A549 (cell line): ENCODE results near the gene WWC1. TPM values are rescaled to one million over a fixed set of nuclear protein-coding genes. Genes with fewer than 3 reads are reported as not detected.

Experiments used
- ATAC-seq, 2 experiments: fragments of 200-7000 bp in 1 of 2; fragments of >200 bp in 1 of 2; cut with Nextera tagmentation in 1 of 2; cut with Tn5 transposase in 1 of 2; 3 replicates each; pipeline versions ENCODE4 v1.8.0 to v1.9.1; 2018 to 2020; ENCODE audit warnings: mild to moderate bottlenecking in 1 of 2, moderate library complexity in 1 of 2
- CTCF ChIA-PET: fragments of 300-600 bp; sonication (Branson Sonifier 250); formaldehyde crosslinking; extraction: SDS; loops from one replicate; lab custom pipeline; 2021; ENCODE audit warnings: antibody characterized with exemption, inconsistent platforms; lab: Yijun Ruan, JAX
- POLR2A ChIA-PET: fragments of 350-600 bp; formaldehyde crosslinking; extraction: SDS; loops from one replicate; lab custom pipeline; 2021; ENCODE audit warnings: antibody characterized with exemption, inconsistent platforms; lab: Yijun Ruan, JAX
- DNase-seq, 2 experiments: peaks; one replicate each; pipeline versions ENCODE4 v3.0.0 to v3.0.0-alpha.2; 2011 to 2016; ENCODE audit warnings: low read depth in 1 of 2, low spot score in 1 of 2
- FAIRE-seq: peaks from 2 replicates; lab custom pipeline; 2011; peaks lifted over from hg19 to GRCh38; lab: Jason Lieb, UNC
- H3K27ac ChIP-seq, 2 experiments: fragments of >200 bp; sonication (Bioruptor Twin); formaldehyde crosslinking; 3 replicates each; pipeline ENCODE4 v1.5.1; 2016 to 2017
- H3K4me1 ChIP-seq: fragments of >200 bp; sonication (Bioruptor Twin); formaldehyde crosslinking; 3 replicates; pipeline ENCODE4 v1.6.1; 2016
- H3K4me2 ChIP-seq: fragments of >200 bp; sonication (Bioruptor Twin); formaldehyde crosslinking; 3 replicates; pipeline ENCODE4 v1.6.1; 2016
- H3K4me3 ChIP-seq: fragments of >200 bp; sonication (Bioruptor Twin); formaldehyde crosslinking; 3 replicates; pipeline ENCODE4 v1.5.1; 2016
- H3K9me3 ChIP-seq: fragments of >200 bp; sonication (Bioruptor Twin); formaldehyde crosslinking; 3 replicates; pipeline ENCODE4 v1.6.1; 2016
- BHLHE40 ChIP-seq: IDR thresholded peaks from 2 replicates; pipeline ENCODE4 v1.6.1; 2012; ENCODE audit warnings: low read depth, low read length, inconsistent platforms
- CBX2 ChIP-seq: fragments of 200-600 bp; sonication (generic); IDR thresholded peaks from 2 replicates; pipeline ENCODE4 v1.6.1; 2016; ENCODE audit warnings: low read depth, mild to moderate bottlenecking, borderline replicate concordance
- CEBPB ChIP-seq, 2 experiments: fragments of >200 bp in 1 of 2; sonication (Bioruptor Twin) in 1 of 2; formaldehyde crosslinking in 1 of 2; IDR thresholded peaks; 2 replicates each; pipeline ENCODE4 v1.6.1; 2012 to 2016
- CHD2 ChIP-seq: fragments of 150-350 bp; IDR thresholded peaks from 2 replicates; pipeline ENCODE4 v1.6.1; 2014; ENCODE audit warnings: low read length; ENCODE audit not compliant: partially characterized antibody
- CHD4 ChIP-seq: fragments of 200-600 bp; sonication (generic); IDR thresholded peaks from 2 replicates; pipeline ENCODE4 v1.6.1; 2016; ENCODE audit warnings: antibody characterized with exemption, mild to moderate bottlenecking, borderline replicate concordance
- EHMT2 ChIP-seq: fragments of 200-600 bp; sonication (generic); IDR thresholded peaks from 2 replicates; pipeline ENCODE4 v1.6.1; 2016; ENCODE audit warnings: antibody characterized with exemption, low read depth, mild to moderate bottlenecking, moderate library complexity
- HMGXB4 ChIP-seq: fragments of 250-450 bp; sonication (Bioruptor Pico); IDR thresholded peaks from 2 replicates; pipeline ENCODE4 v1.5.0; 2021; ENCODE audit warnings: mild to moderate bottlenecking, moderate library complexity, borderline replicate concordance
- HOXA7 ChIP-seq: fragments of 250-450 bp; sonication (Bioruptor Pico); IDR thresholded peaks from 2 replicates; pipeline ENCODE4 v1.5.0; 2020; ENCODE audit warnings: mild to moderate bottlenecking, moderate library complexity
- HOXB5 ChIP-seq: fragments of 250-450 bp; sonication (Bioruptor Pico); IDR thresholded peaks from 2 replicates; pipeline ENCODE4 v1.5.0; 2020; ENCODE audit warnings: mild to moderate bottlenecking, moderate library complexity
- JUN ChIP-seq, 2 experiments: fragments of >200 bp; sonication (Bioruptor Twin); formaldehyde crosslinking; IDR thresholded peaks; 2 replicates in 1 of 2; 3 replicates in 1 of 2; pipeline ENCODE4 v1.6.1; 2016 to 2017
- JUNB ChIP-seq: fragments of >200 bp; sonication (Bioruptor Twin); formaldehyde crosslinking; IDR thresholded peaks from 2 replicates; pipeline ENCODE4 v1.6.1; 2016
- MAFK ChIP-seq: fragments of 450-650 bp; IDR thresholded peaks from 2 replicates; pipeline ENCODE4 v1.6.1; 2014; ENCODE audit not compliant: partially characterized antibody
- MAZ ChIP-seq: fragments of 150-350 bp; IDR thresholded peaks from 2 replicates; pipeline ENCODE4 v1.6.1; 2014; ENCODE audit warnings: antibody characterized with exemption, low read depth, low read length, borderline replicate concordance
- NFE2L2 ChIP-seq: fragments of 150-350 bp; conservative IDR thresholded peaks from 2 replicates; pipeline ENCODE4 v1.6.1; 2014; ENCODE audit warnings: low read length
- NPAS2 ChIP-seq: fragments of 250-450 bp; sonication (Bioruptor Pico); IDR thresholded peaks from 2 replicates; pipeline ENCODE4 v1.8.0; 2022; ENCODE audit warnings: mild to moderate bottlenecking, moderate library complexity, borderline replicate concordance
- NR3C1 ChIP-seq: fragments of >200 bp; sonication (Bioruptor Twin); formaldehyde crosslinking; IDR thresholded peaks from 3 replicates; pipeline ENCODE4 v1.6.1; 2017
- PHF8 ChIP-seq: fragments of 200-600 bp; sonication (generic); IDR thresholded peaks from 2 replicates; pipeline ENCODE4 v1.6.1; 2016; ENCODE audit warnings: low read depth, mild to moderate bottlenecking, antibody characterized with exemption, moderate library complexity, borderline replicate concordance
- POLR2A ChIP-seq: IDR thresholded peaks from 2 replicates; pipeline ENCODE4 v1.6.1; 2012; ENCODE audit warnings: mild to moderate bottlenecking, low read length
- POLR2AphosphoS2 ChIP-seq: conservative IDR thresholded peaks from 2 replicates; pipeline ENCODE4 v1.6.1; 2012; ENCODE audit warnings: low read length, improper control_type of control experiment, inconsistent platforms
- USF2 ChIP-seq: fragments of 450-650 bp; IDR thresholded peaks from 2 replicates; pipeline ENCODE4 v1.6.1; 2014; ENCODE audit warnings: antibody characterized with exemption
- ZNF302 ChIP-seq: fragments of 250-450 bp; sonication (Bioruptor Pico); IDR thresholded peaks from 2 replicates; pipeline ENCODE4 v1.9.0; 2021; ENCODE audit warnings: inconsistent platforms, mild to moderate bottlenecking, moderate library complexity
- WGBS: methylation state at CpG from one replicate; pipeline ENCODE4 v1.1.6; 2017; ENCODE audit errors: missing lambda C conversion rate; 5-methylcytosine and 5-hydroxymethylcytosine counted together
- polyA plus RNA-seq, 4 experiments: library from polyadenylated mRNA; depleted of rRNA in 3 of 4; stranded (reverse); fragments of >200 nt; fragmentation: RNase III in 1 of 4; extraction: RNeasy Plus Mini Kit Qiagen cat#74134 plus additional on column Dnase treatment in 1 of 4; gene quantifications; 2 replicates in 3 of 4; 3 replicates in 1 of 4; pipeline ENCODE4 v1.2.3, GENCODE V29; 2011 to 2017
- TF ChIP-seq, protein P1 (sequence below): fragments of >200 bp; sonication (Bioruptor Twin); formaldehyde crosslinking; IDR thresholded peaks from 2 replicates; pipeline ENCODE4 v1.6.1; 2016
- TF ChIP-seq, protein P2 (sequence below): fragments of 250-450 bp; sonication (Bioruptor Pico); IDR thresholded peaks from 2 replicates; pipeline ENCODE4 v1.5.0; 2020; ENCODE audit warnings: low read depth, mild to moderate bottlenecking, moderate library complexity
- TF ChIP-seq, protein P3 (sequence below): fragments of 150-350 bp; IDR thresholded peaks from 2 replicates; pipeline ENCODE4 v1.6.1; 2014; ENCODE audit warnings: low read depth, mild to moderate bottlenecking, low read length
- TF ChIP-seq, protein P4 (sequence below): fragments of >200 bp; sonication (Bioruptor Twin); formaldehyde crosslinking; IDR thresholded peaks from 3 replicates; pipeline ENCODE4 v1.6.1; 2016
- TF ChIP-seq, protein P5 (sequence below): fragments of >200 bp; sonication (Bioruptor Twin); formaldehyde crosslinking; IDR thresholded peaks from 3 replicates; pipeline ENCODE4 v1.5.1; 2016
- TF ChIP-seq, protein P6 (sequence below): IDR thresholded peaks from 2 replicates; pipeline ENCODE4 v1.6.1; 2012

WWC1 gene
- polyA plus RNA-seq, 2 of the 4 experiments (the other 2 are of a cell fraction), result 88.5 to 98.1 TPM

GRCh38 chr5:168354397-168354796, 63.0 kb downstream of the WWC1 start:
- POLR2A ChIA-PET, result no interaction called here
- ATAC-seq (no peak), DNase-seq (no peak), FAIRE-seq (no peak)
- peak overlapping the region; percentile 69 to 70; a peak in 5 of 6 replicates for H3K27ac ChIP-seq
- TF ChIP-seq, protein P1, sequence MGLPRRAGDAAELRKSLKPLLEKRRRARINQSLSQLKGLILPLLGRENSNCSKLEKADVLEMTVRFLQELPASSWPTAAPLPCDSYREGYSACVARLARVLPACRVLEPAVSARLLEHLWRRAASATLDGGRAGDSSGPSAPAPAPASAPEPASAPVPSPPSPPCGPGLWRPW, result no peak
- TF ChIP-seq, protein P2, sequence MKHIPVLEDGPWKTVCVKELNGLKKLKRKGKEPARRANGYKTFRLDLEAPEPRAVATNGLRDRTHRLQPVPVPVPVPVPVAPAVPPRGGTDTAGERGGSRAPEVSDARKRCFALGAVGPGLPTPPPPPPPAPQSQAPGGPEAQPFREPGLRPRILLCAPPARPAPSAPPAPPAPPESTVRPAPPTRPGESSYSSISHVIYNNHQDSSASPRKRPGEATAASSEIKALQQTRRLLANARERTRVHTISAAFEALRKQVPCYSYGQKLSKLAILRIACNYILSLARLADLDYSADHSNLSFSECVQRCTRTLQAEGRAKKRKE (CRISPR knock-in tag), result no peak
- TF ChIP-seq JUN (IDR thresholded peaks at IDR 0.05) (no peak), NR3C1 (no peak), PHF8 (no peak), MAFK (no peak), BHLHE40 (no peak), USF2 (no peak), JUNB (no peak), CEBPB (IDR thresholded peaks at IDR 0.05) (no peak), POLR2AphosphoS2 (no peak), POLR2A (no peak), NFE2L2 (no peak), MAZ (no peak), HOXA7 (CRISPR knock-in tag) (no peak)
- TF ChIP-seq, protein P3, sequence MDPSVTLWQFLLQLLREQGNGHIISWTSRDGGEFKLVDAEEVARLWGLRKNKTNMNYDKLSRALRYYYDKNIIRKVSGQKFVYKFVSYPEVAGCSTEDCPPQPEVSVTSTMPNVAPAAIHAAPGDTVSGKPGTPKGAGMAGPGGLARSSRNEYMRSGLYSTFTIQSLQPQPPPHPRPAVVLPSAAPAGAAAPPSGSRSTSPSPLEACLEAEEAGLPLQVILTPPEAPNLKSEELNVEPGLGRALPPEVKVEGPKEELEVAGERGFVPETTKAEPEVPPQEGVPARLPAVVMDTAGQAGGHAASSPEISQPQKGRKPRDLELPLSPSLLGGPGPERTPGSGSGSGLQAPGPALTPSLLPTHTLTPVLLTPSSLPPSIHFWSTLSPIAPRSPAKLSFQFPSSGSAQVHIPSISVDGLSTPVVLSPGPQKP, result no peak
- TF ChIP-seq, protein P4, sequence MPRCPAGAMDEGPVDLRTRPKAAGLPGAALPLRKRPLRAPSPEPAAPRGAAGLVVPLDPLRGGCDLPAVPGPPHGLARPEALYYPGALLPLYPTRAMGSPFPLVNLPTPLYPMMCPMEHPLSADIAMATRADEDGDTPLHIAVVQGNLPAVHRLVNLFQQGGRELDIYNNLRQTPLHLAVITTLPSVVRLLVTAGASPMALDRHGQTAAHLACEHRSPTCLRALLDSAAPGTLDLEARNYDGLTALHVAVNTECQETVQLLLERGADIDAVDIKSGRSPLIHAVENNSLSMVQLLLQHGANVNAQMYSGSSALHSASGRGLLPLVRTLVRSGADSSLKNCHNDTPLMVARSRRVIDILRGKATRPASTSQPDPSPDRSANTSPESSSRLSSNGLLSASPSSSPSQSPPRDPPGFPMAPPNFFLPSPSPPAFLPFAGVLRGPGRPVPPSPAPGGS, result no peak
- no peaks in the 10 kb centered on the region for H3K9me3 ChIP-seq
- H3K4me2 ChIP-seq, result peak overlapping the region; percentile 25; the same call in 1 of the 3 replicates
- CTCF ChIA-PET, result interaction anchor here (0.9 kb wide), 1 partner anchor 59 kb away, joined by 4 read pairs; no protein-coding TSS in a partner anchor
- no peak overlapping the region for H3K4me3 ChIP-seq
- WGBS, result 96% methylated on average over 2 of the region's 2 CpGs
- peaks cover 67% of the 10 kb centered on the region for H3K4me1 ChIP-seq

DNA sequence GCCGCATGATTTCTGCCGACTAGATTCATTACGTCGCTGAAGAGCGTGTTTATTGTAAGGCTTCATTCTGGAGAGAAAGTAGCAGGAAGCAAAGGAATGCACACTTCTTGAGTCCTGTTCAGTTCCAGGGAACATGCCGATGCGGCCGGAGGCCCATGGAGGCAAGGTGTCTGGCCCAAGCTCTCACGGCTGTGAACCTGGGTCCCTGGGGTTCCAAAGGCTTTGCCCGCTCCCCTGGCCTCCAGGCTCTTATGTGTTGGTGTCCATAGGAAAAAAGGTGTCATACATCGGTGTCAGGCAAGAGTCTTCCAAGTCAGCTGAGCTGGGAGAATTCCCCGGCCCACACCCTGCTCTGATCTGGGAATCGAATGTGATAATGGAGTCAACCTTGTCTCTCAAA, 64.7 kb downstream of the WWC1 start:
- peaks cover 75% of the 10 kb centered on the region for H3K4me1 ChIP-seq

More for the DNA sequence above, 64.7 kb downstream of the WWC1 start:
- no peak for DNase-seq
- TF ChIP-seq CHD2 (no peak), HOXB5 (CRISPR knock-in tag) (no peak), HMGXB4 (CRISPR knock-in tag) (no peak), POLR2AphosphoS2 (no peak), NR3C1 (no peak), EHMT2 (no peak), CHD4 (no peak), CBX2 (no peak), ZNF302 (no peak), NPAS2 (CRISPR knock-in tag) (no peak), HOXA7 (CRISPR knock-in tag) (no peak)
- TF ChIP-seq, protein P3, result no peak
- TF ChIP-seq, protein P2 (CRISPR knock-in tag), result no peak
- TF ChIP-seq, protein P5, sequence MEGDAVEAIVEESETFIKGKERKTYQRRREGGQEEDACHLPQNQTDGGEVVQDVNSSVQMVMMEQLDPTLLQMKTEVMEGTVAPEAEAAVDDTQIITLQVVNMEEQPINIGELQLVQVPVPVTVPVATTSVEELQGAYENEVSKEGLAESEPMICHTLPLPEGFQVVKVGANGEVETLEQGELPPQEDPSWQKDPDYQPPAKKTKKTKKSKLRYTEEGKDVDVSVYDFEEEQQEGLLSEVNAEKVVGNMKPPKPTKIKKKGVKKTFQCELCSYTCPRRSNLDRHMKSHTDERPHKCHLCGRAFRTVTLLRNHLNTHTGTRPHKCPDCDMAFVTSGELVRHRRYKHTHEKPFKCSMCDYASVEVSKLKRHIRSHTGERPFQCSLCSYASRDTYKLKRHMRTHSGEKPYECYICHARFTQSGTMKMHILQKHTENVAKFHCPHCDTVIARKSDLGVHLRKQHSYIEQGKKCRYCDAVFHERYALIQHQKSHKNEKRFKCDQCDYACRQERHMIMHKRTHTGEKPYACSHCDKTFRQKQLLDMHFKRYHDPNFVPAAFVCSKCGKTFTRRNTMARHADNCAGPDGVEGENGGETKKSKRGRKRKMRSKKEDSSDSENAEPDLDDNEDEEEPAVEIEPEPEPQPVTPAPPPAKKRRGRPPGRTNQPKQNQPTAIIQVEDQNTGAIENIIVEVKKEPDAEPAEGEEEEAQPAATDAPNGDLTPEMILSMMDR, result no peak
- TF ChIP-seq, protein P6, sequence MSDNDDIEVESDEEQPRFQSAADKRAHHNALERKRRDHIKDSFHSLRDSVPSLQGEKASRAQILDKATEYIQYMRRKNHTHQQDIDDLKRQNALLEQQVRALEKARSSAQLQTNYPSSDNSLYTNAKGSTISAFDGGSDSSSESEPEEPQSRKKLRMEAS, result no peak
- ChIA-PET POLR2A (no interaction called here), CTCF (interaction anchor here (0.7 to 2.7 kb wide), 2 partner anchors 10 to 87 kb away, joined by 3 to 10 read pairs; no protein-coding TSS in a partner anchor)
- ATAC-seq, result no peak
- H3K9me3 ChIP-seq, result no peaks in the 10 kb centered on the region
- WGBS, result 93% methylated on average over 13 of the region's 13 CpGs
- FAIRE-seq, result no peak
- H3K4me3 ChIP-seq, result no peak overlapping the region
- H3K27ac ChIP-seq, result peak overlapping the region in 1 of 2 experiments; percentile 70; a peak in 1 of 6 replicates
- no peak overlapping the region for H3K4me2 ChIP-seq
